Adrenal gland (tissue), 12 donors: ENCODE measurements around the gene RND1. TPM values are rescaled to one million over a fixed set of nuclear protein-coding genes. Genes with fewer than 3 reads are reported as not detected.
A peak's percentile ranks its signal among the peaks of the same experiment; 100 is the strongest.

Experiments
- DNase-seq, 7 donors: peaks; one replicate each; pipeline ENCODE4 v3.0.0-alpha.2; 2019 to 2020
- H3K27ac ChIP-seq, 5 donors: fragments of 200-600 bp; sonication (generic) in 4 of 5; 1 replicate in 3 of 5; 2 replicates in 2 of 5; pipeline versions ENCODE4 v1.5.1 to v1.8.0; 2016 to 2020; ENCODE audit warnings: mild to moderate bottlenecking in 1 of 5
- H3K27me3 ChIP-seq: fragments of 200-600 bp; 2 replicates; pipeline ENCODE4 v1.8.0; 2021
- H3K36me3 ChIP-seq, 2 donors: fragments of 200-600 bp; replicated peaks in 1 of 2; 1 replicate in 1 of 2; 2 replicates in 1 of 2; pipeline versions ENCODE4 v1.5.1 to v1.8.0; 2018 to 2022
- H3K4me1 ChIP-seq, 2 donors: fragments of 200-600 bp; replicated peaks in 1 of 2; 1 replicate in 1 of 2; 2 replicates in 1 of 2; pipeline versions ENCODE4 v1.5.1 to v1.8.0; 2018 to 2021
- H3K4me3 ChIP-seq, 4 donors: fragments of 200-600 bp; sonication (generic) in 3 of 4; one replicate each; pipeline ENCODE4 v1.5.1; 2016 to 2018
- H3K9me3 ChIP-seq, 3 donors: fragments of 200-600 bp; sonication (generic) in 1 of 3; replicated peaks in 1 of 3; 1 replicate in 2 of 3; 2 replicates in 1 of 3; pipeline versions ENCODE4 v1.5.1 to v1.8.0; 2016 to 2021
- POLR2A ChIP-seq, 2 donors: fragments of 450-650 bp; IDR thresholded peaks; one replicate each; pipeline ENCODE4 v1.6.1; 2017; ENCODE audit warnings: antibody characterized with exemption in 2 of 2, mild to moderate bottlenecking in 2 of 2, moderate library complexity in 1 of 2
- WGBS, 4 donors: extraction: QIAGEN DNeasy Blood & Tissue Kit in 2 of 4; methylation state at CpG; one replicate each; pipeline versions ENCODE4 v1.1.5 to v1.1.7; 2013 to 2017; 5-methylcytosine and 5-hydroxymethylcytosine counted together
- intact Hi-C, 2 donors: fragments of 100-400 bp; cut with DNase I; formaldehyde crosslinking; loops; one replicate each; pipeline versions ENCODE4 v1.14.1 to v1.15.0; 2022 to 2023
- polyA plus RNA-seq, 3 donors: library from polyadenylated mRNA; stranded (reverse); fragments of 200-250 nt in 2 of 3; fragments of 350-450 nt in 1 of 3; fragmentation: Illumina TruSeq in 1 of 3; extraction: RNeasy Lipid Tissue Mini Kit (QIAGEN cat#74804) in 1 of 3; gene quantifications; one replicate each; pipeline ENCODE4 v1.2.3, GENCODE V29; 2013 to 2014
- total RNA-seq, 9 donors: library from RNA; depleted of rRNA in 4 of 9; stranded (reverse); fragments of >200 nt in 4 of 9; fragments of 120-200 nt in 1 of 9; fragmentation: NEBNext Ultra II Directional in 1 of 9; extraction: Animal tissue kit (Norgen Biotek cat#: 25700) in 1 of 9; gene quantifications; one replicate each; pipeline versions ENCODE4 v1.1.0 to v1.2.4, GENCODE V29; 2013 to 2023
- TF ChIP-seq, protein P1 (sequence below), 6 experiments: fragments of 450-650 bp in 4 of 6; fragments of 200-600 bp in 2 of 6; sonication (generic) in 1 of 6; IDR thresholded peaks; 1 replicate in 5 of 6; 2 replicates in 1 of 6; pipeline versions ENCODE4 v1.5.1 to v1.8.0; 2016 to 2021; ENCODE audit warnings: antibody characterized with exemption in 6 of 6, mild to moderate bottlenecking in 2 of 6, moderate library complexity in 1 of 6
- donor health status: healthy with polysubstance abuse.
- donor health status: Bipolar disorder and iron deficiency.
- donor health status: DM: yes; HTN: yes; CAD: no.
- donor health status: DM: no; HTN: no; CAD: no.
- donor health status: DM: no; HTN: no; CAD: no.
- donor health status: DM: yes; HTN: yes; CAD: no.

The RND1 gene
- total and polyA plus RNA-seq, 12 donors, result 0.20 to 2.9 (median 0.43) TPM; not detected in 5

DNA sequence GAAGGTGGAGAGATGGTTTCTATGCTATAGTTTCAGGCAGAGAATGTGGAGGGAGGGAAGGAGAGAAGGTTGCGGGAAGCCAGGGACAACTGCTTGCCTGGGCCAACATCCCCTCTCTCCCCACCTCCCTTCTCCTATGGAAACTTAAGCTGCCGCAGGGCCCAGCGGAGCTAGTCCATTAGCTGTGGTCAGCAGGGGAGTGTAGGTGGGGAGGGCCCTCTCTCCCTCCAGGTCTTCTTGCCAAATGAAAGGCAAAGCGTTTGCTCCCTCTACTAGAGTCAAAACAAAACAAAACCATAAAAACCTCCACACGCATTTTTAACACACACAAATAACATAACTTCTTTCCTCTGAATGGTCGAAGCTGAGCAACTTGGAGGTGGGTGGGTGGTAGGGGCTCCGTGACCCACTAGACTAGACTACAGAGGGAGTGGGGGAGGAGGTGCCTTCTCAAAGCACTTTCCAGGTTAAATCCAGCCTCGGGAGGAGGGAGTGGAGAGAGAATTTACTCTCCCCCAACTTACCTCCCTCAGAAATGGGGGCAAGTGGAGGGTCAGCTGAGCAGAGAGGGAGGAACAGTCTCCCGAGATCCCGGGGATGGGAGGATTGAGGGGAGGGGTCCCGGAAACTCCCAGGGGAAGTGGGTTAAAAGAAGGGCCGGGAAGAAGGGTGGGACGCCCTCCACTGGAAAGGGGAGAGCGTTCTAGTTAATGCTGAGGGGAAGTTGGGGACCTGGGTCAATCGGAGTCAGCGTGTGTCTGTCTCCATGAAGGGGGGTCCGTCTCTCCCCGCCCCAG lies 52.0 kb downstream of the RND1 start:
- no peaks in the 10 kb centered on the region for H3K27me3 ChIP-seq
- no peaks in the 10 kb centered on the region for H3K9me3 ChIP-seq
- peaks cover 22 to 32% of the 10 kb centered on the region in 2 donors for H3K4me1 ChIP-seq
- no peaks in the 10 kb centered on the region for H3K36me3 ChIP-seq
- intact Hi-C loops, result no loop called here
- TF ChIP-seq, protein P1, sequence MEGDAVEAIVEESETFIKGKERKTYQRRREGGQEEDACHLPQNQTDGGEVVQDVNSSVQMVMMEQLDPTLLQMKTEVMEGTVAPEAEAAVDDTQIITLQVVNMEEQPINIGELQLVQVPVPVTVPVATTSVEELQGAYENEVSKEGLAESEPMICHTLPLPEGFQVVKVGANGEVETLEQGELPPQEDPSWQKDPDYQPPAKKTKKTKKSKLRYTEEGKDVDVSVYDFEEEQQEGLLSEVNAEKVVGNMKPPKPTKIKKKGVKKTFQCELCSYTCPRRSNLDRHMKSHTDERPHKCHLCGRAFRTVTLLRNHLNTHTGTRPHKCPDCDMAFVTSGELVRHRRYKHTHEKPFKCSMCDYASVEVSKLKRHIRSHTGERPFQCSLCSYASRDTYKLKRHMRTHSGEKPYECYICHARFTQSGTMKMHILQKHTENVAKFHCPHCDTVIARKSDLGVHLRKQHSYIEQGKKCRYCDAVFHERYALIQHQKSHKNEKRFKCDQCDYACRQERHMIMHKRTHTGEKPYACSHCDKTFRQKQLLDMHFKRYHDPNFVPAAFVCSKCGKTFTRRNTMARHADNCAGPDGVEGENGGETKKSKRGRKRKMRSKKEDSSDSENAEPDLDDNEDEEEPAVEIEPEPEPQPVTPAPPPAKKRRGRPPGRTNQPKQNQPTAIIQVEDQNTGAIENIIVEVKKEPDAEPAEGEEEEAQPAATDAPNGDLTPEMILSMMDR (IDR thresholded peaks at IDR 0.05), result no peak
- TF ChIP-seq POLR2A (IDR thresholded peaks at IDR 0.05), result no peak
- DNase-seq, result no peak
- WGBS, 4 donors, result 37 to 50% (median 40%) methylated on average over 18 of the region's 18 CpGs
- H3K27ac ChIP-seq, result peak overlapping the region in 1 of 5 donors; percentile 90
- H3K4me3 ChIP-seq, result peak overlapping the region in 1 of 4 donors; percentile 79

DNA sequence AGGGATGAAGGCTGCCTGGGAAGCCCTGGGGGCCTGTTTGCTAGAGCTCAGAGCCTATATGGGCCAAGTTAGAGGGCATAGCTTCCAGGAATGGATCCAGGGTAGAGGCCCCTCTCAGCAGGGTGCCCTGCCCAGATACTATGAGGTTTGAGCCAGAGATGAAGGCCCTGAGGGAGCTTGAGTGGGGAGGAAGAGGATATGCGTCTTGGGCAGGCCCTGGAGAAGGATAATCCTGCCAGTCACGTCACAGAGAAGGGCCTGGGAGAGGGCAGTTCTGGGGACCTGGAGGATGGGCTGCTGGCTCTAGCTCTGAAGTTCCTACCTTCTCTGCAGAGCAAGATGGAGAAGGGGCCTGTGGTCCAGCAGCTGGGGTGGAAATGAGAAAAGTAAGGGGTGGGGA lies 53.3 kb downstream of the RND1 start:
- intact Hi-C loops, result no loop called here
- TF ChIP-seq POLR2A (IDR thresholded peaks at IDR 0.05), result no peak
- TF ChIP-seq, protein P1 (IDR thresholded peaks at IDR 0.05), result no peak
- H3K27ac ChIP-seq, result peak overlapping the region in 1 of 5 donors; percentile 5
- DNase-seq, result no peak
- H3K9me3 ChIP-seq, result no peaks in the 10 kb centered on the region
- H3K27me3 ChIP-seq, result no peaks in the 10 kb centered on the region
- H3K4me3 ChIP-seq, result no peak overlapping the region
- 40 to 81% (median 68%) methylated on average over 1 to 2 of the region's 2 CpGs for WGBS, 4 donors
- H3K36me3 ChIP-seq, result no peaks in the 10 kb centered on the region
- peaks cover 15 to 25% of the 10 kb centered on the region in 2 donors for H3K4me1 ChIP-seq

- H3K4me3 ChIP-seq, result no peak overlapping the region
- peak overlapping the region in 1 of 5 donors; percentile 47 for H3K27ac ChIP-seq
- intact Hi-C loops, result no loop called here
- no peaks in the 10 kb centered on the region for H3K27me3 ChIP-seq
- DNase-seq, result no peak
- 74 to 83% (median 79%) methylated on average over 5 of the region's 5 CpGs for WGBS, 4 donors
- peaks cover 15 to 25% of the 10 kb centered on the region in 2 donors for H3K4me1 ChIP-seq
- TF ChIP-seq POLR2A (IDR thresholded peaks at IDR 0.05), result no peak
- TF ChIP-seq, protein P1 (IDR thresholded peaks at IDR 0.05), result no peak
- H3K9me3 ChIP-seq, result no peaks in the 10 kb centered on the region
- H3K36me3 ChIP-seq, result no peaks in the 10 kb centered on the region
These were observed 54.1 kb downstream of the RND1 start for GRCh38 chr12:48811437-48812090.

DNA sequence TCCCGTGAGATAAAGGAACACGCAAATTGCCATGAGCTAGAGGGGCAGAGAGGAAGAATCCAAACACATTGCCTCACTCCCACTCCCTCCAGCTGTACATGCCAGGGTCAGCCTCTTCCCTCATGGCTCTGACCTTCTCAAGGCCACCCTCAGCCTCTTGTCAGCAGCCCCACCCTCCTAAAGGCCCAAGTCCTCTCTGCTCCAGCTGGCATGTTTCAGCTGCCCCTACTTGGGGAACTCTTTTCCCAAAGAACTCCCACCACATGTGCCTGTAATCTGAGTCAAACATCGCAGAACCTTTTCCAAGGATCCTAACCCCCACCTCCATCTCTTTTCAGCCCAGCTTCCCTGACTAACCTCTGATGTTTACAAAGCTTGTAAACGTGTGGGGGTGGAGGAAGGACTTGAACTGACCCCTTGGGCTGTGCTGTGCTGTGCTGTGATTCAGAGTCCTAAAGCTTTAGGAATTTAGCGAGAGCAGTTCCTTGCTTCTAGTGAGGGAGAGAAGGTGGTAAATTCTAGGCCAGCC lies 54.7 kb downstream of the RND1 start:
- DNase-seq, result peak in 2 of 7 donors; percentile 42 to 43
- Histone ChIP-seq H3K9me3 (no peaks in the 10 kb centered on the region), H3K4me3 (no peak overlapping the region), H3K27ac (peak overlapping the region in 1 of 5 donors; percentile 47), H3K27me3 (no peaks in the 10 kb centered on the region), H3K4me1 (peaks cover 15 to 22% of the 10 kb centered on the region in 2 donors), H3K36me3 (no peaks in the 10 kb centered on the region)
- intact Hi-C loops, result no loop called here
- TF ChIP-seq, protein P1 (IDR thresholded peaks at IDR 0.05), result no peak
- TF ChIP-seq POLR2A (IDR thresholded peaks at IDR 0.05), result no peak
- 41 to 61% (median 49%) methylated on average over 4 to 5 of the region's 5 CpGs for WGBS, 4 donors
